Neuron (in vitro differentiated cells): Measurements from ENCODE around the gene ANXA3.
"Not testable (repeated sequence)": the region's sequence is repeated elsewhere in the genome, so short reads cannot be mapped to it uniquely, and the experiment has no call there.

Source experiments
- H2AFZ ChIP-seq: one replicate; pipeline ENCODE4 v1.6.1; 2013; ENCODE audit warnings: low read depth, mild to moderate bottlenecking, inconsistent platforms, low read length, moderate library complexity
- H3K27me3 ChIP-seq: one replicate; pipeline ENCODE4 v1.6.1; 2013; ENCODE audit warnings: low read length; ENCODE audit not compliant: insufficient read depth
- H3K36me3 ChIP-seq: one replicate; pipeline ENCODE4 v1.6.1; 2013; ENCODE audit warnings: low read length; ENCODE audit not compliant: insufficient read depth
- H3K4me1 ChIP-seq: one replicate; pipeline ENCODE4 v1.6.1; 2013; ENCODE audit warnings: low read length; ENCODE audit not compliant: insufficient read depth
- H3K4me3 ChIP-seq: 2 replicates; pipeline ENCODE4 v1.5.1; 2013; ENCODE audit warnings: mild to moderate bottlenecking, low read length, moderate library complexity
- H3K9me3 ChIP-seq: one replicate; pipeline ENCODE4 v1.6.1; 2013; ENCODE audit warnings: low read length

The ANXA3 gene

GRCh38 chr4:78598431-78598830, 46.9 kb downstream of the ANXA3 start:
- H3K9me3 ChIP-seq, H3K27me3 ChIP-seq, H3K4me3 ChIP-seq, H3K36me3 ChIP-seq, H3K4me1 ChIP-seq, H2AFZ ChIP-seq: not testable (repeated sequence)

- Histone ChIP-seq H3K36me3 (no peaks in the 10 kb centered on the region), H3K9me3 (no peaks in the 10 kb centered on the region), H3K4me1 (no peaks in the 10 kb centered on the region), H2AFZ (no peak overlapping the region), H3K4me3 (no peak overlapping the region), H3K27me3 (no peaks in the 10 kb centered on the region)
Observed at GRCh38 chr4:78599147-78599546, 47.6 kb downstream of the ANXA3 start.

DNA sequence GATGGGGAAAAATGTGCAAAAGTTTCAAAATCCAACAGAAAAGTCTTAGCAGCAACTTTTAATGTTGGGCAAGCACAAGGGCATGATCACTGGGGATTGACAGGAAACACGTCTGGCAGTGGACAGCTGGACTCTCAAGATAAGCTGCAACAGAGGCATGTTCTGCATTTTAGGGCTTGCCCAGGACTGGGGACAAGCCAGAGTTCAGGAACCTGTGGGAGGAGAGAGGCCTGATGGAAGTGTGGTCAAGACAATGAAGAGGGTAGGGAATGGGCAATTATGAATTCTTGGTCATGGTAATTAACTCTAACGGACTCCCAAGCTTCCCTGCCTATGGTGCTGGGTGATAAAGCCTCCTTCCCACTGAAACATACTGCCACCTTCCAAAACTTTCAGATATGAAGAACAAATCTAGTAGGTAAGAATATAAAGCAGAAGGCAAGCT, 48.4 kb downstream of the ANXA3 start:
- Histone ChIP-seq H3K4me3 (no peak overlapping the region), H2AFZ (no peak overlapping the region), H3K27me3 (no peaks in the 10 kb centered on the region), H3K36me3 (no peaks in the 10 kb centered on the region), H3K4me1 (no peaks in the 10 kb centered on the region), H3K9me3 (no peaks in the 10 kb centered on the region)

DNA sequence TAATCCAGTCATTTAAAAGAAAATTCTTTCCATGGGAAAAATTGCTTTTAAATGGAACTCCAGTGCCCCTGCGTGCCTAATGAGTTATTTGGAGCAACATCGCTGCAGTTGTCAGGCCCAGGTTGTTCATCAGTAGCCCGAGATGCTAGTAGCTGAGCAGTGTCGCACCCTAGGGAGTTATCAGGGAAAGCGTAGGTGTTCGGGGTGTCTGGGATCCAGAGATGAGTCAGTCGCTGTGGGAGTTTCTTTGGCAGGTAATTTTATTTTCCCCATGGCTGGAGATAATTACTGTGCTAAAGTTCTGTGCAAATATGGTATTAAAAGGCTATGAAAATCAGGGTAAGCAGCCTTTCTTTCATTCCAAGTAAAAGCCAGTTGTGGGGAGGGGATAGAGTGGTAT, 49.4 kb downstream of the ANXA3 start:
- Histone ChIP-seq H3K9me3 (no peaks in the 10 kb centered on the region), H3K4me1 (no peaks in the 10 kb centered on the region), H3K27me3 (no peaks in the 10 kb centered on the region), H3K36me3 (no peaks in the 10 kb centered on the region), H2AFZ (no peak overlapping the region), H3K4me3 (no peak overlapping the region)

DNA sequence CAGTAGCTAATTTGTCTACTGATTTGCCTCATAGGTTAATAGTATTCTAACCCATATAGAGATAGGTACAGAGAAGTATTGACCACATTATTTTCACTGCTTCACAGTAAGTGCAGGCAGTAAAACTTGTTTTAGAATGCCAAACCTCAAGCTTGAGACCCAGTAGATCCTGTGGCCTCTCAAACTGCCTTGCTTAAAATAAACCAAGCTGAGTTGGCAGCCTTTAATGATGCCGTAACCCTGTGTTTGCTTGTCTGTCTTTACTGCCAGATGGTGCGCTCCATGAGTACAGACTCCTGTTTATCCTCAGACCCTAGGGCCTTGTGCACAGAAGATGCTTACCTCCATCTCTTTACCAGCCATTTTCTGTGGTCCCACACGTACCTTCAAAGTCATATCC, 50.8 kb downstream of the ANXA3 start:
- no peak overlapping the region for H2AFZ ChIP-seq
- no peaks in the 10 kb centered on the region for H3K9me3 ChIP-seq
- H3K27me3 ChIP-seq: no peaks in the 10 kb centered on the region
- H3K4me3 ChIP-seq: no peak overlapping the region
- H3K4me1 ChIP-seq: no peaks in the 10 kb centered on the region
- H3K36me3 ChIP-seq: no peaks in the 10 kb centered on the region

- no peaks in the 10 kb centered on the region for H3K27me3 ChIP-seq
- no peak overlapping the region for H2AFZ ChIP-seq
- H3K9me3 ChIP-seq: no peaks in the 10 kb centered on the region
- no peak overlapping the region for H3K4me3 ChIP-seq
- H3K36me3 ChIP-seq: no peaks in the 10 kb centered on the region
- no peaks in the 10 kb centered on the region for H3K4me1 ChIP-seq
Observed at GRCh38 chr4:78603384-78603783, 51.8 kb downstream of the ANXA3 start.

DNA sequence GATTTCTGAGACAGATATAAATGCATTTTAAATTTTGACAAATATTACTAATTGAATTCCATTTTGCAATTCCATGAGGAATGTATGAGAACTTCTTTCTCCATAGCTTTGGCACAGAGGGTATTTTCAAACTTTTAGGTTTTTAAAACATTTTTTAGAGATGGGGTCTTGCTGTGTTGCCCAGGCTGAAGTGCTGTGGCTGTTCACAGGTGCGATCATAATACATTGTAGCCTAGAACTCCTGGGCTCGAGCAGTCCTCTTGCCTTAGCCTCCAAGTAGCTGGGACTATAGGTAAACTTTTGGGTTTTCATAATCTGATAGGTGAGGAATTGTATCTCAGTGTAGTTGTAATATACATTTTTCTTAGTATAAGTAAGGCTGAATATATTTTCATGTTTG, 53.4 kb downstream of the ANXA3 start:
- no peaks in the 10 kb centered on the region for H3K36me3 ChIP-seq
- no peaks in the 10 kb centered on the region for H3K9me3 ChIP-seq
- H3K27me3 ChIP-seq: no peaks in the 10 kb centered on the region
- no peak overlapping the region for H2AFZ ChIP-seq
- H3K4me1 ChIP-seq: no peaks in the 10 kb centered on the region
- no peak overlapping the region for H3K4me3 ChIP-seq

- no peaks in the 10 kb centered on the region for H3K36me3 ChIP-seq
Observed at GRCh38 chr4:78606035-78606434, 54.5 kb downstream of the ANXA3 start.

GRCh38 chr4:78606530-78607095, 55.0 kb downstream of the ANXA3 start:
- no peaks in the 10 kb centered on the region for H3K27me3 ChIP-seq
- no peaks in the 10 kb centered on the region for H3K36me3 ChIP-seq
- H2AFZ ChIP-seq: no peak overlapping the region
- H3K4me3 ChIP-seq: no peak overlapping the region
- no peaks in the 10 kb centered on the region for H3K9me3 ChIP-seq
- H3K4me1 ChIP-seq: no peaks in the 10 kb centered on the region

More at GRCh38 chr4:78606035-78606434, 54.5 kb downstream of the ANXA3 start:
- no peaks in the 10 kb centered on the region for H3K27me3 ChIP-seq
- H3K4me1 ChIP-seq: no peaks in the 10 kb centered on the region
- H3K9me3 ChIP-seq: no peaks in the 10 kb centered on the region
- no peak overlapping the region for H3K4me3 ChIP-seq
- no peak overlapping the region for H2AFZ ChIP-seq

DNA sequence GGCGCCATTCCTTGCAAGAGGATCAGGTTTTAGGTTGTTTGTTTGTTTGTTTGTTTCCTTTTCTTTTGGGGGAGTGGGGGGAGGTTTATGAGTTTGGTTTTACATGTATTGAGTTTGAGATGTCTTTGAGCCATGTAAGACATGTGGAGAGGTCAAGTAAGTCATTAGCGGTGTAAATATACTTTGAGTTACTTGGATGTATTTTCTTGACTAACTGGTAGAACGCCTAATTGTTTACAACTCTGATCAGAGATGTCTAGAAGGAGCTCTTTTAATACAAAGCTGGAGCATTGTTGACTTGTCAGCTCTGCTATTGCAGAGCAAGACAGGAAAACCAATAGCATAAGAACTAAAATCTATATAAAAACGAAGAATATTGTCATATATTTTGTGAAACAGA, 57.1 kb downstream of the ANXA3 start:
- Histone ChIP-seq H3K4me1 (no peaks in the 10 kb centered on the region), H3K27me3 (no peaks in the 10 kb centered on the region), H3K36me3 (no peaks in the 10 kb centered on the region), H2AFZ (no peak overlapping the region), H3K4me3 (no peak overlapping the region), H3K9me3 (no peaks in the 10 kb centered on the region)

- Histone ChIP-seq H3K36me3 (no peaks in the 10 kb centered on the region), H3K9me3 (no peaks in the 10 kb centered on the region), H3K27me3 (no peaks in the 10 kb centered on the region), H3K4me3 (no peak overlapping the region), H2AFZ (no peak overlapping the region), H3K4me1 (no peaks in the 10 kb centered on the region)
Observed at GRCh38 chr4:78609580-78609979, 58.0 kb downstream of the ANXA3 start.

DNA sequence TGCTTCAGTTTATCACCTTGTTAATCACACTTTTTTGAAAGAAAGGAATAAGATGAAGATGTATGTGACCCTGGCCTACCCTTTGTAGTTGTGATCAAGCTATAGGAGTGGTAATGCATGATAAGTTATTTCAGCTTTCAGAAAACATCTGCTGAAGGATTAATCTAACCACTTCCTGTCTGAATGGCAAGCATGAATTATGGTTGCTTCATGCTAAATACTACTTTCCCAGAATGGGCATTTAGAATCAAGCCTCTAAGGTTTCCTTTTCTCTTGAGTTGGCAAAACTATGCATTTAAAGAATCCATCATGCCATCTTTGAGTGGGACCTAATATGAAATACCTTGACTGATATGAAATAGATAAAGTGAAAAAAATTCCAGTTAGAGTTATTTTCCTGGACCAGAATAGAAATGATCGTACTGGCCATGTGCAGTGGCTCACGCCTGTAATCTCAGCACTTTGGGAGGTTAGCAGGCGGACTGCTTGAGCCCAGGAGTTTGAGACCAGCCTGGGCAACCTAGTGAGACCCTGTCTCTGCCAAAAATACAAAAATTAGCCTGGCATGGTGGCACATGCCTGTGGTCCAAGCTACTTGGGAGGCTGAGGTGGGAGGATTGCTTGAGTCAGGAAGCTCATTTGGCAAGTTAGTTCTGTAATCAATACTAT, 59.1 kb downstream of the ANXA3 start:
- Histone ChIP-seq H3K36me3 (no peaks in the 10 kb centered on the region), H3K4me3 (no peak overlapping the region), H2AFZ (no peak overlapping the region), H3K27me3 (no peaks in the 10 kb centered on the region), H3K4me1 (no peaks in the 10 kb centered on the region), H3K9me3 (no peaks in the 10 kb centered on the region)

- no peaks in the 10 kb centered on the region for H3K27me3 ChIP-seq
- no peaks in the 10 kb centered on the region for H3K9me3 ChIP-seq
- H3K4me1 ChIP-seq: no peaks in the 10 kb centered on the region
- H3K36me3 ChIP-seq: no peaks in the 10 kb centered on the region
- no peak overlapping the region for H3K4me3 ChIP-seq
- H2AFZ ChIP-seq: no peak overlapping the region
Observed at GRCh38 chr4:78611215-78611558, 59.6 kb downstream of the ANXA3 start.
